ENCODE results near the gene KSR2. TPM values are rescaled to one million over a fixed set of nuclear protein-coding genes. Genes with fewer than 3 reads are reported as not detected.

KSR2 gene
- total and polyA plus RNA-seq, 3 donors from 2014 or later: 2.4 to 3.8 (median 2.4) TPM

- H3K27me3 ChIP-seq: no peaks in the 10 kb centered on the region
- TF ChIP-seq CTCF (IDR thresholded peaks at IDR 0.05) (no peak), POLR2A (IDR thresholded peaks at IDR 0.05) (no peak)
- DNase-seq: no peak
- H3K4me3 ChIP-seq: no peak overlapping the region
- intact Hi-C loops (cut with DNase I; ENCODE audit: low total_unique reads): no loop called here
- H3K9me3 ChIP-seq: no peaks in the 10 kb centered on the region
- no peaks in the 10 kb centered on the region for H3K36me3 ChIP-seq (ENCODE audit: low read depth, missing control alignments)
- no peaks in the 10 kb centered on the region for H3K4me1 ChIP-seq
- H3K27ac ChIP-seq: no peak overlapping the region
- whole genome bisulfite sequencing, 2 donors: 90 to 96% methylated on average over 2 of the region's 2 CpGs
Observed at GRCh38 chr12:117998719-117999118, 29.9 kb upstream of the KSR2 start.

GRCh38 chr12:117994551-117995438, 26.0 kb upstream of the KSR2 start:
- no peak overlapping the region for H3K4me3 ChIP-seq
- no peak for TF ChIP-seq POLR2A (IDR thresholded peaks at IDR 0.05)
- no peak for TF ChIP-seq CTCF (IDR thresholded peaks at IDR 0.05)
- no peaks in the 10 kb centered on the region for H3K27me3 ChIP-seq
- no peaks in the 10 kb centered on the region for H3K9me3 ChIP-seq
- intact Hi-C loops (cut with DNase I; ENCODE audit: low total_unique reads): no loop called here
- no peak overlapping the region for H3K27ac ChIP-seq
- DNase-seq: no peak
- H3K36me3 ChIP-seq (ENCODE audit: low read depth, missing control alignments): no peaks in the 10 kb centered on the region
- H3K4me1 ChIP-seq: no peaks in the 10 kb centered on the region
- WGBS, 2 donors: 80 to 81% methylated on average over 3 of the region's 3 CpGs

GRCh38 chr12:117986705-117987469, 18.1 kb upstream of the KSR2 start:
- DNase-seq: no peak
- Histone ChIP-seq H3K36me3 (ENCODE audit: low read depth, missing control alignments) (no peaks in the 10 kb centered on the region), H3K27me3 (no peaks in the 10 kb centered on the region), H3K9me3 (no peaks in the 10 kb centered on the region), H3K27ac (no peak overlapping the region), H3K4me3 (no peak overlapping the region), H3K4me1 (no peaks in the 10 kb centered on the region)
- intact Hi-C loops (cut with DNase I; ENCODE audit: low total_unique reads): no loop called here
- no peak for TF ChIP-seq CTCF (IDR thresholded peaks at IDR 0.05)
- TF ChIP-seq POLR2A (IDR thresholded peaks at IDR 0.05): no peak
- WGBS, 2 donors: 78 to 88% methylated on average over 4 of the region's 4 CpGs

- H3K9me3 ChIP-seq: no peaks in the 10 kb centered on the region
- intact Hi-C loops (cut with DNase I; ENCODE audit: low total_unique reads): no loop called here
- H3K36me3 ChIP-seq (ENCODE audit: low read depth, missing control alignments): no peaks in the 10 kb centered on the region
- 79 to 83% methylated on average over 2 of the region's 2 CpGs for WGBS, 2 donors
- H3K27ac ChIP-seq: no peak overlapping the region
- H3K4me3 ChIP-seq: no peak overlapping the region
- no peak for DNase-seq
- TF ChIP-seq POLR2A (IDR thresholded peaks at IDR 0.05) (no peak), CTCF (IDR thresholded peaks at IDR 0.05) (no peak)
- no peaks in the 10 kb centered on the region for H3K4me1 ChIP-seq
- H3K27me3 ChIP-seq: no peaks in the 10 kb centered on the region
Observed at GRCh38 chr12:117985182-117985581, 16.4 kb upstream of the KSR2 start.

All from testis (tissue), 3 donors.